Stimulated activated CD4-positive, alpha-beta T cell treated with anti-CD3 and anti-CD28 coated beads, TNF-alpha, amount 100 ng/mL, for 24 hours (primary cell): ENCODE data around the gene APOL5.
"Not testable (repeated sequence)": the region's sequence is repeated elsewhere in the genome, so short reads cannot be mapped to it uniquely, and the experiment has no call there.

Source experiments
- DNase-seq, 3 experiments: peaks; one replicate each; pipeline ENCODE4 v3.0.0-alpha.2; 2020; ENCODE audit warnings: low read depth in 3 of 3

APOL5 gene, protein sequence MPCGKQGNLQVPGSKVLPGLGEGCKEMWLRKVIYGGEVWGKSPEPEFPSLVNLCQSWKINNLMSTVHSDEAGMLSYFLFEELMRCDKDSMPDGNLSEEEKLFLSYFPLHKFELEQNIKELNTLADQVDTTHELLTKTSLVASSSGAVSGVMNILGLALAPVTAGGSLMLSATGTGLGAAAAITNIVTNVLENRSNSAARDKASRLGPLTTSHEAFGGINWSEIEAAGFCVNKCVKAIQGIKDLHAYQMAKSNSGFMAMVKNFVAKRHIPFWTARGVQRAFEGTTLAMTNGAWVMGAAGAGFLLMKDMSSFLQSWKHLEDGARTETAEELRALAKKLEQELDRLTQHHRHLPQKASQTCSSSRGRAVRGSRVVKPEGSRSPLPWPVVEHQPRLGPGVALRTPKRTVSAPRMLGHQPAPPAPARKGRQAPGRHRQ

DNA sequence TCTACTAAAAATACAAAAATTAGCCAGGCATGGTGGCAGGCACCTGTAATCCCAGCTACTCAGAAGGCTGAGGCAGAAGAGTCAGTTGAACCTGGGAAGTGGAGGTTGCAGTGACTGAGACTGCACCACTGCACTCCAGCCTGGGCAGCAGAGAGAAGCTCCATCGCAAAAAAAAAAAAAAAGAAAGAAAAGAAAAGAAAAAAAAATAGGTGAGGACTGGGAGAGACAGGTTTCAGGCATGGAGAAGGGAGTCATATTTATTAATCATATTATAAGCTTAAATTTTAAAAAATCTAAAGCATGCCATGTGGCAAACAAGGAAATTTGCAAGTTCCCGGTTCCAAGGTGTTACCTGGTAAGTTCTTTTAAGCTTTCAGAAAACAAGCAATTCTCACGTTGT lies at the start of gene APOL5:
Gene APOL5 (plus strand): TSS at position 301 of the 400 bp plus-strand sequence. CDS start 0 bp downstream, at position 301.
- no peak for DNase-seq

GRCh38 chr22:35674335-35674734 lies 43.3 kb upstream of the APOL5 start:
- no peak for DNase-seq

- not testable (repeated sequence) for DNase-seq
Measured at GRCh38 chr22:35676065-35676464, 41.6 kb upstream of the APOL5 start.

- DNase-seq: no peak
Measured at GRCh38 chr22:35677460-35678187, 40.0 kb upstream of the APOL5 start.

GRCh38 chr22:35678836-35679235 lies 38.8 kb upstream of the APOL5 start:
- DNase-seq: no peak

DNA sequence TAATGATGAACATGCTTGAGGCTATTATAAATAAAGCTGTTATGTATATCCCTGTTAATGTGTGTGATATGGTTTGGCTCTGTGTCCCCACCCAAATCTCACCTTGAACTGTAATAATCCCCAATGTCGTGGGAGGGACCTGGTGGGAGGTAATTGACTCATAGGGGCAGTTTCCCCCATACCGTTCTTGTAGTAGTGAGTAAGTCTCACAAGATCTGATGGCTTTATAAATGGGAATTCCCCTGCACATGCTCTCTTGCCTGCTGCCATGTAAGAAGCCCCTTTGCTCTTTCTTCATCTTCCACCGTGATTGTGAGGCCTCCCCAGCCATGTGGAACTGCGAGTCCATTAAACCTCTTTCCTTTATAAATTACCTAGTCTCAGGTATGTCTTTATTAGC lies 38.2 kb upstream of the APOL5 start:
- peak; percentile 48 to 63 (median 49) for DNase-seq

- DNase-seq: no peak
Measured at GRCh38 chr22:35681454-35682052, 36.1 kb upstream of the APOL5 start.

DNA sequence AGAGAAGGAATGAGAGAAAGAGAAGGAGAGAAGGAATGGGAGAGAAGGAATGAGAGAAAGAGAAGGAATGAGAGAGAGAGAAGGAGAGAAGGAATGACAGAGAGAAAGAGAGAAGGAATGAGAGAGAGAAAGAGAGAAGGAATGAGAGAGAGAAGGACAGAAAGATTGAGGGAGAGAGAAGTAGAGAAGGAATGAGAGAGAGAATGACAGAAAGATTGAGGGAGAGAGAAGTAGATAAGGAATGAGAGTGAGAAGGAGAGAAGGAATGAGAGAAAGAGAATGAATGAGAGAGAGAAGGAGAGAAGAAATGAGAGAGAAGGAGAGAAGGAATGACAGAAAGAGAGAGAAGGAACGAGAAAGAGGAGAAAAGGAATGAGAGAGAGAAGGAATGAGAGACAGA lies 34.1 kb upstream of the APOL5 start:
- DNase-seq: no peak

GRCh38 chr22:35684270-35684700 lies 33.4 kb upstream of the APOL5 start:
- no peak for DNase-seq

DNA sequence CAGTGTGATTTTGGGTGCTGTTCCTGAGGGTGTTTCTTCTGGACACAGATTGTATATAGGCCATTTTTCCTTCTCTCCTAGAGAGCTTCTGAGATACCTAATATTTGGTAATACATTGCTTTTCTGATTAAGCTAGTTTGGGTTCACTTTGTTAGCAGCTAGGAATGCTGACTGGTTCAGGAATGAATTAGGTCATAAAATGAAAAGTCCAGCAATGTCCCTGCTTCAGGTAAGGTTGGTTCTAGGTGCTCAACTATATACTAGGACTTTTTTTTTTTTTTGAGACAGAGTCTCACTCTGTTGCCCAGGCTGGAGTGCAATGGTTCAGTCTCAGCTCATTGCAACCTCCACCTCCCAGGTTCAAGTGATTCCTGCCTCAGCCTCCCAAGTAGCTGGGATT lies 32.9 kb upstream of the APOL5 start:
- no peak for DNase-seq

GRCh38 chr22:35685731-35686130 lies 31.9 kb upstream of the APOL5 start:
- DNase-seq: no peak

- DNase-seq: no peak
Measured at GRCh38 chr22:35686298-35686697, 31.4 kb upstream of the APOL5 start.

GRCh38 chr22:35687461-35687860 lies 30.2 kb upstream of the APOL5 start:
- DNase-seq: no peak

GRCh38 chr22:35688913-35689675 lies 28.6 kb upstream of the APOL5 start:
- DNase-seq: no peak

DNA sequence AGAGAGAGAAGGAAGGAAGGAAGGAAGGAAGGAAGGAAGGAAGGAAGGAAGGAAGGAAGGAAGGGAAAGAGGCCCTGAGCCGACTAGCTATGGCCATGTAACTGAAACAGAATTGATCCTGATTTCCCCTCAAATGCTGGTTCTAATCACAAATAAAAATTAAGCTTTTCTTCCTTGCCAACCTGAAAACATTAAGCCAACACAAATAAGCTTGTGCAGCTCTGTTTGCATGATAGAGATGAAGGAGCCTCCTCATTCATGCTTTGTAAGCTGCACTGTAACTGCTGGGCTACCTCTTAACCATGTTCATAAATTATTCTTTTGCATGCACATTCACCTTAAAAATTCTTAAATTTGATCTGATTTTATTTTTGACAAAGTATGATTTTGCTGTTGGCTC lies 27.7 kb upstream of the APOL5 start:
- no peak for DNase-seq

DNA sequence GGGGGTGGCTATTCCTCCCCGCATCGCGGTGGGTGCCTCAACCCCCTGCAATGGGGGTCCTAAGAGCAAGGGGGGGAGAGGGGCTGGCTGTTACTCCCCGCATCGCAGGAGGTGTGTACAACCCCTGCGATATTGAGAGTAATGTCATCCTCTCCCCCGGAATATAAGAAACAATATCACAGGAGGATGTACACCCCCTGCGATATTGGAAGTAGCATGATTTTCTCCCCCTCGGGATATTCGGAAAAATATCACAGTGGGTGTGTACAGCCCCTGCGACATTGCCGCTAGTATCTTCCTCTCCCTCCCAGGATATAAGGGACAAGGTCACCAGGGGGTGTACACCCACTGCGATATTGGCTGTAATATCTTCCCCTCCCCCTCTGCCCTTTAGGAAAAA lies 22.5 kb upstream of the APOL5 start:
- no peak for DNase-seq

GRCh38 chr22:35697142-35697541 lies 20.5 kb upstream of the APOL5 start:
- no peak for DNase-seq

GRCh38 chr22:35699852-35700251 lies 17.8 kb upstream of the APOL5 start:
- DNase-seq: not testable (repeated sequence)

- DNase-seq: no peak
Measured at GRCh38 chr22:35703861-35704584, 13.6 kb upstream of the APOL5 start.

GRCh38 chr22:35705141-35705540 lies 12.5 kb upstream of the APOL5 start:
- DNase-seq: no peak

- no peak for DNase-seq
Measured at GRCh38 chr22:35708453-35708852, 9.2 kb upstream of the APOL5 start.
